CD4-positive, alpha-beta T cell treated with Interleukin-4 for 1 hour (primary cell): ENCODE measurements around the gene MS4A3.
"Not testable (repeated sequence)": the region's sequence is repeated elsewhere in the genome, so short reads cannot be mapped to it uniquely, and the experiment has no call there.

Experiments used
- DNase-seq, 2 donors: peaks; one replicate each; pipeline ENCODE4 v3.0.0-alpha.2; 2020 to 2022

Gene MS4A3

GRCh38 chr11:60056349-60056969, at the start of gene MS4A3:
TSS of gene MS4A3 (plus strand) at chr11:60056665. CDS start at chr11:60061161, 4,496 bp downstream.
- no peak for DNase-seq

GRCh38 chr11:60016881-60017280, 39.6 kb upstream of the MS4A3 start, which contains the start of gene OOSP4B:
TSS of gene OOSP4B (plus strand) at chr11:60017181.
- no peak for DNase-seq

- DNase-seq: no peak
Observed at GRCh38 chr11:60018058-60018457, 38.4 kb upstream of the MS4A3 start.

GRCh38 chr11:60020376-60020775, 36.1 kb upstream of the MS4A3 start:
- DNase-seq: not testable (repeated sequence)

- DNase-seq: no peak
Observed at GRCh38 chr11:60029015-60029632, 27.3 kb upstream of the MS4A3 start.

- no peak for DNase-seq
Observed at GRCh38 chr11:60040109-60040508, 16.4 kb upstream of the MS4A3 start, which contains the start of gene OOSP2. TSS of gene OOSP2 (plus strand) at chr11:60040409. CDS start at chr11:60040460, 51 bp downstream.

GRCh38 chr11:60050422-60050821, 6.0 kb upstream of the MS4A3 start:
- DNase-seq: not testable (repeated sequence)

- DNase-seq: not testable (repeated sequence)
Observed at GRCh38 chr11:60050839-60051238, 5.6 kb upstream of the MS4A3 start.

- no peak for DNase-seq
Observed at GRCh38 chr11:60059052-60059451, 2.6 kb downstream of the MS4A3 start.

- DNase-seq: no peak
Observed at GRCh38 chr11:60059521-60060240, 3.2 kb downstream of the MS4A3 start.

GRCh38 chr11:60064111-60064510, 7.6 kb downstream of the MS4A3 start:
- DNase-seq: no peak

- DNase-seq: no peak
Observed at GRCh38 chr11:60065801-60066200, 9.3 kb downstream of the MS4A3 start.

- no peak for DNase-seq
Observed at GRCh38 chr11:60069450-60069849, 13.0 kb downstream of the MS4A3 start.

GRCh38 chr11:60071644-60072043, 15.2 kb downstream of the MS4A3 start:
- not testable (repeated sequence) for DNase-seq

GRCh38 chr11:60077216-60077817, 20.9 kb downstream of the MS4A3 start:
- no peak for DNase-seq

GRCh38 chr11:60077981-60078380, 21.5 kb downstream of the MS4A3 start:
- no peak for DNase-seq

- DNase-seq: no peak
Observed at GRCh38 chr11:60078745-60079144, 22.3 kb downstream of the MS4A3 start.

GRCh38 chr11:60080535-60080934, 24.1 kb downstream of the MS4A3 start:
- DNase-seq: no peak

- DNase-seq: no peak
Observed at GRCh38 chr11:60084631-60085273, 28.3 kb downstream of the MS4A3 start.

GRCh38 chr11:60085909-60086308, 29.4 kb downstream of the MS4A3 start:
- DNase-seq: no peak

GRCh38 chr11:60087239-60087638, 30.8 kb downstream of the MS4A3 start:
- no peak for DNase-seq

GRCh38 chr11:60088364-60088763, 31.9 kb downstream of the MS4A3 start, which contains the start of gene MS4A2:
TSS of gene MS4A2 (plus strand) at chr11:60088664. CDS start at chr11:60088766, 102 bp downstream.
- no peak for DNase-seq
